Measurements from ENCODE around the gene P2RX6. TPM values are rescaled to one million over a fixed set of nuclear protein-coding genes. Genes with fewer than 3 reads are reported as not detected.

P2RX6 gene
- total and polyA plus RNA-seq, 8 donors, result 0.09 to 2.9 (median 0.39) TPM; not detected in 1

GRCh38 chr22:21041937-21042336 lies 27.0 kb downstream of the P2RX6 start:
- no peaks in the 10 kb centered on the region for H3K36me3 ChIP-seq
- 69 to 74% methylated on average over 4 of the region's 4 CpGs for WGBS, 2 donors
- no peak overlapping the region for H3K27ac ChIP-seq
- FAIRE-seq, result no peak
- intact Hi-C loops (cut with DNase I), result no loop called here
- H3K4me1 ChIP-seq, result no peaks in the 10 kb centered on the region
- H3K27me3 ChIP-seq, result peaks cover 0 to 9% (median 0%) of the 10 kb centered on the region in 4 donors
- ATAC-seq, result no peak
- H3K9me3 ChIP-seq, result no peaks in the 10 kb centered on the region
- DNase-seq, result no peak
- H3K4me3 ChIP-seq, result no peak overlapping the region
- TF ChIP-seq CTCF (IDR thresholded peaks at IDR 0.05), result no peak

GRCh38 chr22:21042978-21043859 lies 28.3 kb downstream of the P2RX6 start:
- WGBS, 2 donors, result 72 to 98% methylated on average over 4 to 6 of the region's 6 CpGs
- no peak for ATAC-seq
- intact Hi-C loops (cut with DNase I), result no loop called here
- FAIRE-seq, result no peak
- Histone ChIP-seq H3K36me3 (no peaks in the 10 kb centered on the region), H3K9me3 (no peaks in the 10 kb centered on the region), H3K4me3 (no peak overlapping the region), H3K27ac (no peak overlapping the region), H3K27me3 (peaks cover 0 to 9% (median 0%) of the 10 kb centered on the region in 4 donors), H3K4me1 (no peaks in the 10 kb centered on the region)
- no peak for TF ChIP-seq CTCF (IDR thresholded peaks at IDR 0.05)
- DNase-seq, result no peak

- ATAC-seq (no peak), DNase-seq (no peak), FAIRE-seq (no peak)
- WGBS, 2 donors, result 72 to 84% methylated on average over 15 of the region's 15 CpGs
- H3K9me3 ChIP-seq, result no peaks in the 10 kb centered on the region
- TF ChIP-seq CTCF (IDR thresholded peaks at IDR 0.05), result no peak
- no peak overlapping the region for H3K27ac ChIP-seq
- H3K36me3 ChIP-seq, result no peaks in the 10 kb centered on the region
- H3K27me3 ChIP-seq, result peaks cover 0 to 9% (median 0%) of the 10 kb centered on the region in 4 donors
- intact Hi-C loops (cut with DNase I), result no loop called here
- H3K4me3 ChIP-seq, result no peak overlapping the region
- no peaks in the 10 kb centered on the region for H3K4me1 ChIP-seq
Observed at GRCh38 chr22:21043860-21044535, 29.0 kb downstream of the P2RX6 start.

- no peak for TF ChIP-seq CTCF (IDR thresholded peaks at IDR 0.05)
- no peaks in the 10 kb centered on the region for H3K9me3 ChIP-seq
- FAIRE-seq, result no peak
- no peaks in the 10 kb centered on the region for H3K36me3 ChIP-seq
- H3K27me3 ChIP-seq, result peaks cover 0 to 9% (median 0%) of the 10 kb centered on the region in 4 donors
- 16 to 19% methylated on average over 15 of the region's 15 CpGs for WGBS, 2 donors
- H3K4me3 ChIP-seq, result peak overlapping the region in 1 of 4 donors; percentile 33
- ATAC-seq, result peak; percentile 8 to 72 (median 30)
- no peak overlapping the region for H3K27ac ChIP-seq
- intact Hi-C loops (cut with DNase I), result no loop called here
- H3K4me1 ChIP-seq, result no peaks in the 10 kb centered on the region
- DNase-seq, result no peak
Observed at GRCh38 chr22:21044931-21045584, 30.1 kb downstream of the P2RX6 start.
